Astrocyte (in vitro differentiated cells and primary cell): Measurements from ENCODE around the gene DHRS7B.
"Not testable (repeated sequence)": the region's sequence is repeated elsewhere in the genome, so short reads cannot be mapped to it uniquely, and the experiment has no call there.

Source experiments
- CTCF ChIP-seq: IDR thresholded peaks from 2 replicates; pipeline ENCODE4 v1.5.1; 2011; ENCODE audit warnings: low read depth, mild to moderate bottlenecking, inconsistent platforms, low read length, moderate library complexity; ENCODE audit not compliant: insufficient read depth
- EZH2 ChIP-seq: IDR thresholded peaks from 2 replicates; pipeline ENCODE4 v1.6.1; 2012; ENCODE audit warnings: mild to moderate bottlenecking, low read length, inconsistent platforms; ENCODE audit not compliant: insufficient read depth

GRCh38 chr17:21142065-21142464 lies 15.3 kb downstream of the DHRS7B start:
- TF ChIP-seq CTCF, EZH2: not testable (repeated sequence)
